GM19463 (cell line): ENCODE results near the gene SNTG2.

Experiments
- ATAC-seq: cut with Tn5 transposase; IDR thresholded peaks from one replicate; pipeline ENCODE4 v1.9.1; 2021; ENCODE audit warnings: mild to moderate bottlenecking, moderate library complexity; ENCODE audit not compliant: unreplicated experiment

The SNTG2 gene

GRCh38 chr2:987789-988188 is 37.1 kb downstream of the SNTG2 start:
- no peak for ATAC-seq

GRCh38 chr2:989781-990467 is 39.3 kb downstream of the SNTG2 start:
- no peak for ATAC-seq

- no peak for ATAC-seq
Measured at GRCh38 chr2:990970-991369, 40.3 kb downstream of the SNTG2 start.

GRCh38 chr2:1002350-1002749 is 51.7 kb downstream of the SNTG2 start:
- ATAC-seq: no peak

DNA sequence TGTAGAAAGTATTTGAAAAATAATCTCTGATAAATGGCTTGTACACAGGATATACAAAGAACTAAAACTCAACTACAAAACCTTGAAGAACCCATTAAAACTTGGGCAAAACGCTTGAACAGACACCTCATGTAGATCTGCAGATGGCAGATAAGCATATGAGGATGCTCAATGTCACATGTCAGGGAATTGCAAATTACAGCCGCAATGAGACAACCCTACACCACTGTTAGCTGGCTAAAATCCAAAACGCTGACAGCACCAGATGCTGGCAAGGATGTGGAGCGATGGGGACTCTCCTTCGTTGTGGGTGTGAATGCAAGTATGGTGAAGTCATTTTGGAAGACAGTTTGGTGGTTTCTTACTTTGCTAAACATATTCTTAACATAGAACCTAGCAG is 53.7 kb downstream of the SNTG2 start:
- no peak for ATAC-seq

GRCh38 chr2:1010415-1010930 is 59.8 kb downstream of the SNTG2 start:
- ATAC-seq: no peak

DNA sequence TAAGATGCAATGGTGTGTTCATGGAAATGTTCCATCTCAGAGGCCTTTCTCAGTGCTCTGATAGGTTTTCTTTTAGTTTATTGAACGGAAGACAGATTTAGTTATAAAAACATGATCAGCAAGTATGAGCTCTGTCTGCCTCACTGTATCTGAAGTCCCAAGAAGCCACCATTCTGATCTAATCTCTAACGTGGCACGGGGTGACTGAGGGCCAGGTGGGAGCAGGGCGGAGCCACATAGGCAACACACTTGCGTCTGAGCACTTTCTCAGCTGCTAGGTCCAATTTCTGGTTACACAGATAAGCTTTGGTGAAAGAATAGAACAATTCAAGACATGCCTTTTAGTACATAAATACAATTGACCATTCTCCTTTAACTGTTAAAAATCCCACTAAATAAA is 60.4 kb downstream of the SNTG2 start:
- ATAC-seq: no peak

- ATAC-seq: no peak
Measured at GRCh38 chr2:1011985-1012384, 61.3 kb downstream of the SNTG2 start.

- no peak for ATAC-seq
Measured at GRCh38 chr2:1014802-1015201, 64.2 kb downstream of the SNTG2 start.

DNA sequence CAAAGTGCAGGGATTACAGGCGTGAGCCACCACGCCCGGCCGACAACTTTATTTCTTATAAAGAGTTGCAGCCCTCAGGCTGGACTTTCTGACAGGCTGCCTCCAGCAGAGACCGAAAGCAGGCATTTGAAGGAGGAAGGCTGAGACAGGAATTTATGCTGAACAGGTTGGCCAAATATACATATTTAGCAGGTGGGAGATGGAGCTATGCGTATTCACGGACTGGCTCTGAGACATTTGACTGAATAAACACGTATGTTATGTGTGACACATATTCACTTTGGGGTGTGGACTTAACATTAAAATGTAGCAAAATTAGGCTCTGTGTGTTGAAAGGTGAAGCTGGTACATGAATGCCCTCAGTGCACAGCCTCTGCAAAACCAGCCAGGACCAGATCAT is 65.9 kb downstream of the SNTG2 start:
- ATAC-seq: no peak

- no peak for ATAC-seq
Measured at GRCh38 chr2:1017827-1018226, 67.2 kb downstream of the SNTG2 start.

DNA sequence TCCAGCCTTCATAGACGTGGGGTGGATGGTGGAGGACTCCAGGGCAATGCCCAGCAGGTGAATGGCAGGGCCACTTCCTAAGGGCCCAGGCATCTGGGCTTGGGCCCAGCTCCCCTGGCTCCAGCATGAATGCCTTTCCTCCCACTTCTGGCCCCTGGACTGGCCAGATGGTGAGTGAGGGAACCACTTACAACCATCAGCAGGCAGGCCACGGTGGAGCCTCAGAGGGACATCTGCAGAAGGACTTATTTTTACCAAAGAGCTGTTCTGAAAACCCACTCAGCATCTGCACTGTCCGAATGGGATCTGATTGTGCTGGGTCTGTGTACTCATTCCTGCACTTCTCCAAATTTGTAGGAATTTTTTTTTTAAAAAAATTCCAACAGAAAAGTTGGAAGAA is 69.6 kb downstream of the SNTG2 start:
- ATAC-seq: no peak

- no peak for ATAC-seq
Measured at GRCh38 chr2:1022178-1022577, 71.5 kb downstream of the SNTG2 start.

DNA sequence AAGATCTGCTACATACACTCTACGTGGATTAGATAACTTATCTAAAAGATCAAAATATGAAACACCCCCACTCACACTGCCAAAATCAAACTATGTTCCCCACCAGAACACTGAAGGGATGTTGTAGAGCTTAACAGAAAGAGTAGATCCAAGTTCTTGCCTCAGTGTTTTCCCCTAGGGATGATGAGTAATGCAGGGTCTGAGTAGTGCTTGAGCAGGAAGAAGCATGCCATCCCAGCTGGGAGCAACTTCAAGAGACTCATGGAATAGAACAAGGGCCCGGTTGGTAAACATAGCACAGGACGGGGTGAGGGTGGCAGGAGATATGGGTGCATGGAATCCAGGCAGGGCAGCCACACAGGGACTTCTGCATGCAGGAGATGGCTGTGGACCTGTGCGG is 74.3 kb downstream of the SNTG2 start:
- no peak for ATAC-seq

GRCh38 chr2:1026141-1026540 is 75.5 kb downstream of the SNTG2 start:
- ATAC-seq: no peak

DNA sequence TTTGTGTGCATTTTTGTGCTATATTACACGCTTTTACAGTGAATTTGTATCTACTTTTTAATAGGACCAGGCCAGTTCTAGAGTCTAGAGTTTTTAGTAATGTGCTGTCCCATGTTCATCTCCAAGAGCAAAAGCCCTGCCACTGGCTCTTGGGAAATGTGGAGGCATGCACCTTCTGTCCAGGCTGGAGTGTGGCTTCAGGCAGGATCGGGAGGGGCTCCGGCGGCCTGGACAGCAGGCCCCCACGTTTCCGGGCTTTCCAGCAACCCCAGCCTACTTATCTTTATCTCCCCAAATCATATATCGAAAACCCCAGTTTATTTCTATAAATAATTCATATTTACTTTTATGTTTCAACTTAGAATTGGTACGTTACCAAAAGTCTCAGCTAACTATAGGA is 78.2 kb downstream of the SNTG2 start:
- ATAC-seq: no peak

- no peak for ATAC-seq
Measured at GRCh38 chr2:1032030-1032429, 81.4 kb downstream of the SNTG2 start.

GRCh38 chr2:1033069-1033468 is 82.4 kb downstream of the SNTG2 start:
- ATAC-seq: no peak

DNA sequence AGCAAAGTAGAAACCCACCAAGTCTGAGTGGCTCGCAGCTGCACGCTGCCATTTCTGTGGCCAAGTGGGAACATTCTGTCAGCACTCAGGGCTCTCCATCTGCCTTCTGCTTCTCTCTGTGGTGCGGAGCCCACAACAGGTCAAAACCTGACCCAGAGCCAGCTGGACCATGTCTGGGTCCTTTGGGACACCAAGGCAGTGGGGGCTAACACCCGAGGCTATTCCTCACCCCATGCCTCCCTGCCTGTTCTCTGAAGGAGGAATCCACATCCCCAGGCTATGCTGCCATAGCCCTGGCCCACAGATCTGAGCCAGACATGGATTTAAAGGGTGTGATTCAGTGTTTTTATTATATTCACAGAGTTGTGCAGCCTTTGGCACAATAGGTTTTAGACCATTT is 86.4 kb downstream of the SNTG2 start:
- no peak for ATAC-seq

- no peak for ATAC-seq
Measured at GRCh38 chr2:1039549-1039948, 88.9 kb downstream of the SNTG2 start.

DNA sequence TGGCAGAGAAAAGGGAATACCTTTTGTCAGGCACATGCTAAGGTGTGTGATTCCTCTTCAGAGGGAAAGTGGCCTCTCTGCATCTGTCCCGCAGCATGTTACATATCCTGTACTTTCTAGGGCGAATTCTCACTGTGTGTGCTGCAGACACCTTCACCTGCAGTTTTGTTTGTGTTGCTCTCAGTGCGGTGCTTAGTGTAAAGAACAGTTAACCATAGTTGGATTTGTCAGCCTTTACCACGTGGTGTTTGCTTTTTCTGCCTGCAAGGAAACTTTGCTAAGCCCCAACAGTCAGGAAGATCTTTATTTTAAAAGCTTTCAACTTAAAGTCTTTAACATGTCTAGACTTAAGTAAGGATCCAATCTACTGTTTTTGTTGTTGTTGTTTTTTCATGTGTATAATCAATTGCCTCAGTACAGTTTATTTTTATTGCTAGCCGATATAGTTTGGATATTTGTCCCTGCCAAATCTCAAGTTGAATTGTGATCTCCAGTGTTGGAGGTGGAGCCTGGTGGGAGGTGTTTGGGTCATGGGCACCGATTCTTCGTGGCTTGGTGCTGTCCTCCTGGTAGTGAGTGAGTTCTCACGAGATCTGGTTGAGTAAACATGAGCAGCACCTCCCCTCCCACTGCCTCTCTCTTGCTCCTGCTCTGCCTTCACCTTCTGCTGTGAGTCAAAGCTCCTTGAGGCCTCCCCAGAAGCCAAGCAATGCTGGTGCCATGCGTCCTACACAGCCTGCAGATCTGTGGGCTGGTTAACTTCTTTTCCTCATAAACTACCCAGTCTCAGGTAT is 90.6 kb downstream of the SNTG2 start:
- ATAC-seq: no peak

DNA sequence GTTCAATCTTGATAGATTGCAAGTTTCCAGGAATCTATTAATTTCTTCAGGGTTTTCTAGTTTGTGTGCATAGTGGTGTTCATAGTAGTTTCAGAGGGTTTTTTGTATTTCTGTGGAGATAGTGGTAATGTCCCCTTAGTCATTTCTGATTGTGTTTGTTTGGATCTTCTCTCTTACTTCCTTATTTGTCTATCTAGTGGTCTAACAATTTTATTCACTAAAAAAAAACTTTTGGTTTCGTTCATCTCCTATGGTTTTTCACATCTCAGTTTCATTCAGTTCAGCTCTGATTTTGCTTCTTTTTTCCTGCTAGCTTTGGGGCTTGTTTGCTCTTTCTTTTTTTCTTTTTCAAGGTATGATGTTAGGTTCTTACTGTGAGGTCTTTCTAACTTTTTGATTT is 94.5 kb downstream of the SNTG2 start:
- ATAC-seq: peak; percentile 73
